Measurements from ENCODE around the gene NAA60.

NAA60 gene

DNA sequence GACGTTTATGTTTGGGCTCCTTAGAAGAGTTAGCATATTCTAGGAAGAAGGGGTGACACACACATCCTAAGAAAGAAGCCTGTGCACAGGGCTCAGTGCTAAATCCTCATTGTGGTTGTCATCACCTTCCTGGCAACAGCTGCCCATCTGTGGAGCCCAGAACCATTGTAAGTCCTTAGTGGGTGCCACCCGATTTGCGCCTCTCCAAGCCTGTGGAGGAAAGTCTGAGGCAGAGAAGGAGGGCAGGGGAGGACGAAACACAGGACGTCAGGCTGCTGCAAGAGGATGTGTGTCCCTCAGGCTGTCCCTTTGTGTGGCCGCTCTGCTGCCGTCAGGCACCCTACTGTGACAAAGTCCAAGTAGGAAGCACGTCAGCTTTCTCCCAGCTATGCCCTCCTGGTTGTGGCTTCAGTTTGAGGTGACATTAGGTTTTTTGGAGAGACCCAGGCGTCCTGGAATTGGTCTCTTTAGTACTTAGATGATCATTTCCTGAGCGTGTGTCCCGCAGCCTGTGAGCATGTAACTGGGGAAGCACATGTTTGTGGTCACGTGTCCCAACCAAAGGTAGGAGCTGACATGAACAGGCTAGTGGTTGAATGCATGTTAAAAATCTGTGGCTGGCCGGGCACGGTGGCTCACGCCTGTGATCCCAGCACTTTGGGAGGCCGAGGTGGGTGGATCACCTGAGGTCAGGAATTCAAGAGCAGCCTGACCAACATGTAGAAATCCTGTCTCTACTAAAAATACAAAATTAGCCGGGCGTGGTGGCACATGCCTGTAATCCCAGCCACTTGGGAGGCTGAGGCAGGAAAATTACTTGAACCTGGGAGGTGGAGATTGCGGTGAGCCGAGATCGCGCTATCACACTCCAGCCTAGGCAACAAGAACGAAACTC is 68.1 kb downstream of the NAA60 start:
- DNase-seq: no peak

- DNase-seq: no peak
These were observed 70.6 kb downstream of the NAA60 start for GRCh38 chr16:3513892-3514583.

GRCh38 chr16:3514621-3515020 is 71.1 kb downstream of the NAA60 start:
- no peak for DNase-seq

DNA sequence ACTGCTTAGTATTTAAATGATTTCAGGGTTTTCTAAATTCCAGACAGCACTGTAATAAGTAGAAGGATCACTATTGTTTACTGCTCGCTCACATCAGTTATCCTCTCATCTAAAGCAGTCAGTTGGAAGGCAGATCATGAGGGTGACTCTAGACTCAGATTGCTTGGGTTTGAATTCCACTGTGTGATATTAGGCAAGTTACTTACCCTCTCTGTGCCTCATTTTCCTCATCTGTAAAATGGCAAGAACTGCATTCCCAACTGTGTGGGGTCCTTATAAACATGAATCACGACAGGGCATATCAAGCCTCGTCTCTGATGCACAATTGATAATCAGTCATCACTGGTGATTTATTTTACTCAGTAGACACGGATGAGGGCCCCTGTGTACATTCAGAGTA is 72.4 kb downstream of the NAA60 start:
- DNase-seq: no peak

DNA sequence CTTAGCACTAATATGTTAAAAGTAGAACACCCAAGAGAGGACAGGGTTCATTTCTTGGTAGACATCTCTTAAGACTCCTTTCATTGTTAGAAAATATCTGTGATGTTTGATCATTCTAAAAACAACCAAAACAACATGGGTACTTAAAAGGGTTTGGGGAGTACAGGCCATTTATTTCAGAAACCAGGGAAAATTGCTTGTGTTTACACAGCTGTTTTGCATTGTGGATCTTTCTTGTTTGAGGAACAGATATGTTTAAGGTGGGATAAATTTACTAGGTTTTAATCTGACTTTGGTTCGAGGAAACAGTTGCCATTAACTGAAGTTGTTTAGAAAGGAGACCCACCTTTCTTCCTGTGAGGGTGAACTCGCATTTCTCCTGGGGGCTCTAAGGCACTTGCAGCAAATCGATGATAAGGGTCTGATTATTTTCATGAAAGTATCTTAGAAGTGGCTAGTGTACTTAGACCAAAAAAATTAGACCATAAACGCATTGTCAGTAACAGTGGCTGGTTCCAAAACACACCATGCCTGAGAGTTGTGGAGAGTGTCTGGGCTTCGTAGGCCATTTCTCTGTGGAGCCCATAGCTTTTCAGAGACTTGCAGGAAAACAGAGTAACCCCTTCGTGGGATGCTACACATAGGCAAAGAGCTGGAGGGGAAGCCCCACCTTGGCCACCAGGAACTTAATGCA is 75.0 kb downstream of the NAA60 start:
- DNase-seq: no peak

DNA sequence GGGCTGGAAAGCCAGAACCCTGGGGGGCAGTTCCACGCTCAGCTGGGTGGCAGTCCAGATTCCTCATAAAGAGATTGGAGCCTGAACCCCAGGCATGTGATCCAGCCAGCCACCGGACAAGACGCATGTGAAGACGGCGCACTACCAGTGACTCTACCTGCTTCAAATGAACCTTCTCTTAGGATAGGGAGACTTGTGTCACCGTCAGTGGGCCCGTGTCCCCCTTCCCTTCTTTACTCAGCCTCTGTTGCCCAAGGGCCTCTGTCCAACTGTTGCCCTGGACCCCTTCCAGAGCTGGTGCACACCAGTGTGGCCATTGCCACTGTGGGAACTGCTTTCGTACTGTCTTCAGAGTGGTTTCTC is 75.5 kb downstream of the NAA60 start:
- DNase-seq: no peak

DNA sequence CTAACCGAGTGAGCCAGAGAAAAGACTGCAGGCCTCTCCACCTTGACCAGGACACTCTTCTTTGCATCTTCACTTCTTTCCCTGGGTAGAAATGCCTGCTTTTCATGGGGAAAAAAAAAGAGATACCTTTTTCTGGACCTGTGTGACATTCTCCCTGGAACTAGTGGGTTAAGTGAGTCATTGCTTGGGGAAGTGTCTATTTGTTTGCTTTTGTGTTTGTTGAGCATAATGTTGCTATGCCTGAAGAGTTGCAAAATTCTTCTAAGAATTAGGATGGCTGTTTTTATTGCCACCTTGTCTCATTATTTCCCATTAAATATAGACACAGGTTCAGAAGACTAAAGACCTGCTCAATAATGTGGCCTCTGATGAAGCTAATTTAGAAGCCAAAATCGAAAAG is 76.1 kb downstream of the NAA60 start:
- DNase-seq: no peak

DNA sequence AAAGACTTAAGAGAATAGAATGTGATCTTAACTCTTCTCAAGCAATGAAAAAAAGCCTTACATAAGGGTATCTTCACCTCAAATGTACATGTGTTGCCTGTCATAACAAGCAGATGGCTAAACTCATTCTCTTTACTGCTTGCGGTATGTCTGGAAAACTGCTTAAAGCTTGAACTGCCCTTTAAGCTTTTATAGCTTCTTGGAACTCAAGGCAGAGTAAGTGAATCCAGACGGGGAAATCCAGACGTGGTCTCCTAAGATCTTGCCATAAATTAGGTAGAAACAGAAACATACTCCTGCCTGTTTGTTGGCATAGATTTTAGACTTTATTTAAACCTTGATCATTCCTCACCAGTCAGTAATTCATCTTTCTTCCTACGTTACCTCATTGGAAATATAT is 76.9 kb downstream of the NAA60 start:
- no peak for DNase-seq

DNA sequence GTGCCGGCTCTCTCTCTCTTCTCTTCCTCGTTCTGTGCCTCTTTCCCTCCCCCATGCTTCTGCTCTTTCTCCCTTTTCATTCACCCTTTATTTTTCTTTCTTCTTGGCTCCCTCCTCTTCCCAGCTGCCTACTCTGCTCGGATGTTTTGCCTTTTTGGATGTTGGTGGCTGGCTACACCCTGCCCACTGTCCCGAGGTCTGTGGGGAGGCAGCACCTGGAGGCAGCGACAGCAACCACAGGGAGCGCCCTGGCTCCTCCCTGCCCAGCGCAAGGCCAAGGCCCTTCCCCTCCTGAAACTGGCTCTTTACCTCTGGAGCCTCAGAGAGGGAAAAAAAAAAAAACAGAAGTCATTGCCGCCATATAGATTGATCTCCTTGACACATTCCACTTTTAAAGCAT is 77.4 kb downstream of the NAA60 start:
- DNase-seq: no peak

DNA sequence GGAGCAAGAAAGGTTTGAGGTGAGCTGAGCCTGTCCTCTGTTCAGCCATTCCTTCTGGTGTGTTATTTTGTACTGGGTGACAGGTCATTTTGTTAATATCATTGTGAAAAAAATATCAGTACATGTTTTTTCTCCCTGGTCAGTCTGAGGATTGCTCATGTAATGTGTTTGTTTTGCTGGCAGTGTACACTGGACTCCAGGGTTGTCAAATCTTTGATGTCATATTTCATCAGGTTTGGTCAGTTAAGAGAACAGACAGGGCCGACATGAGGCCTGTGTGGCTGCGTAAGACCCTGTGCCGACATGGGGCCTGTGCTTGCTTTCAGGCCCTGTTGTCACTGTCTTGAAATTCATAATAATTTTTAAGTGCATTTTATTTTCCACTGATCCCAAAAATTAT is 79.8 kb downstream of the NAA60 start:
- no peak for DNase-seq

GRCh38 chr16:3525951-3526350 is 82.5 kb downstream of the NAA60 start:
- no peak for DNase-seq

GRCh38 chr16:3527216-3527829 is 83.8 kb downstream of the NAA60 start:
- peak; percentile 2 to 20 for DNase-seq

DNA sequence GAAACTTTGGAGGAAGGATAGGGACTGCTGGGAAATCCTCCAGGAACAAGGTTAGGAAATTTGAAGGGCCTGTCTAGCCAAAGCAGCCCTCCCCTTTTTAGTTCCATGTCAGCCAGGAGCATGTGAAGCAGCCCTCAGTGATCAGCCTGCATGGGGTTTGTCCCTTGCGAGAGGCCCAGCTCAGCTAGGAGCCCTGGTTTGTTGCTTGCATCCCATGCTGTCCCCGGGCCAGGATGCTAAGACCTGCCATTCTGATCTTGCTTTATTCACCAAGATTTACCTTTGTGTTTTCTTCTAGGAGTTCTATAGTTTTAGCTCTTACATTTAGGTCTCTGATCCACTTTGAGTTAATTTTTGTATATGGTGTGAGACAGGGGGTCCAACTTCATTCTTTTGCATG is 84.9 kb downstream of the NAA60 start:
- no peak for DNase-seq

DNA sequence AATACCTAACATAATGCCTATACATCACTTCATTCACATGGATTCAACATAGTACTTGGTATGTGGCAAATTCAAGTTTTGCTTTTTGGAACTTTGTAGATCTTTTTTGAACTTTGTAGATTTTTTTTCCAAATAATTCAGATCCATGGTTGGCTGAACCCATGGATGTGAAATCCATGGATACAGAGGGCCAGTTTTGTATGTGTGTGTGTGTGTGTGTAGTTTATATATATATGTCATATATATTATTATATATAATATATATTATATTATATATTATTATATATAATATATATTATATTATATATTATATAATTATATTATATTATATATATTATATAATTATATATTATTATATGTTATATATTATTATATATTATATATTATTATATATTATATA is 85.7 kb downstream of the NAA60 start:
- no peak for DNase-seq

- no peak for DNase-seq
These were observed 87.0 kb downstream of the NAA60 start for GRCh38 chr16:3530371-3530914.

GRCh38 chr16:3532741-3533140 is 89.3 kb downstream of the NAA60 start:
- DNase-seq: no peak

DNA sequence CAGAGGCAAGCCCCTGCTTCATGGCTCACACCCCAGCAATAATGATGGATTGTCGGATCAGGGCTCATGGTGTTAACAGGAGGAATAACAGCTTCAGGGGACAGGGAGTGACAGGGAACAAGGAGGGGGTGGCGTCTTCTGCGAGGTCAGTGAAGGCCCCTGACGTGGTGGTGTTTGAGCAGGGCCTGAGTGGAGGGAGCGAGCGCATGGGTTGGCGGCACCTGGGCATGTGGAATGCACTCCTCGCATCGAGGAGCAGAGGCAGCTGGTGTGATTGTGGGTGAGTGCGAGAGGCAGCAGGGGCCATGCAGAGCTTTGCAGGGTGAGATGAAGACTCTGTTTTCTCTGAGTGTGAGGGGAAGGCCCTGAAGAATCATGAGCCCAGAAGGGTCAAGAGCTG is 90.6 kb downstream of the NAA60 start:
- no peak for DNase-seq

GRCh38 chr16:3536271-3536731 is 92.8 kb downstream of the NAA60 start:
- DNase-seq: no peak
